GM19238 (cell line): ENCODE results near the gene C1orf146.
"Not testable (repeated sequence)": the region's sequence is repeated elsewhere in the genome, so short reads cannot be mapped to it uniquely, and the experiment has no call there.

Source experiments
- DNase-seq: peaks from one replicate; pipeline ENCODE4 v3.0.0; 2011; ENCODE audit warnings: low spot score; ENCODE audit not compliant: insufficient read length

C1orf146 gene

DNA sequence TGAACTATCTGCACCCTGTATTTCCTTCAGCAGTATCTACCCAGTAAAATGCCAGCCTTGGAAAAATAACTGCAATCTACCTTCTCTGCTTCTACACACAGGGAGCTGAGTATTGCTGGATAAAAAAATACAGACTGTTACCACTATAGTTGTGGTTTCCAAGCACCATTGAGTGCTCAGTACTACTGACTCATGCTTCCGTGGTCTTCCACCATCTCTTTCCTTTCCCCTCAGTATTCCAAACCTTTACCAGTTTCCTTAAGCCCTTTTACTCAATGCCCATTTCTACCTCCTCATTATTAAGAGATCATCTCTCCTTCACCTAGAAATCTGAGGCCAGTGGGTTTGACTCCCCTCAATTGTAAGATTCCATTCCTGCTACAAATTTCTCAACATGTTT lies 57.2 kb downstream of the C1orf146 start:
- DNase-seq = no peak

DNA sequence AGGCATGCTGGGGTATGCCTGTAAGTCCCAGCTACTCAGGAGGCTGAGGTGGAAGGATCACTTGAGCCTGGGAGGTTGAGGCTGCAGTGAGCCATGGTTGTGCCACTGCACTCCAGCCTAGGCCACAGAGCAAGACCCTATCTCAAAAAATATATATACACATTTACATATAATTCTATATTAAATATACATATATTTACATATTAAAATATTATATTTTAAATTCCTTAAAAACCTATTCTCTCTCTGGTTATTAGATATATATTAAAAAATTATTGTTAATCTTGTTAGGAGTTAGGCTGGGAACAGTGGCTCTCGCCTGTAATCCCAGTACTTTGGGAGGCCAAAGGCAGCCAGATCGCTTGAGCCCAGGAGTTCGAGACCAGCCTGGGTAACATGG lies 58.4 kb downstream of the C1orf146 start:
- no peak for DNase-seq

DNA sequence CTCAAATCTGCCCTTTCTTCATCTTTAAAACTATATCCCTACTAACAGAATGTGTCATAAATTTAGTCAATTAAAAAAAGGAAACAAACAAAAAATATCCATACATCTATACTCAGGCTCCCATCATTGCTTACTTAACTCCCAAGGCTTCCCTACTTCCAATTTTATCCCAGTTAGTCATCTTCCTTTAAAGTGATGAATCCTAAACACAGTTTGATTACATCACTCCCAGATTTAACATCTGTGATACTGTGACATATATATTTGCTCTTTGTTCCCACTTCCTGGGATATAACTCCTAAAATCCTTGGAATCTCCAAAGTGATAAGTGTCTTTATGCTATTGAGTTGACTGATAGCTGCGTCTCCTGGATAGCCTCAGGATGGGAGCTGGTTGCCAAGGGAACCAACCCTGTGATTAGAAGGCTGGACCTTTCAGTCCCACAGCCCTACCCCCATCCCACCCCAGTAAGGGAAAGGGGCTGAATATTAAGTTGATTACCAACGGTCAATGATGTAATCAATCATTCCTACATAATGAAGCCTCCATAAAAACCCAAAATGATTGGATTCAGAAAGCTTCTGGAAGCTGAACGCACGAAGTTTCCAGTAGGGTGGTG lies 59.5 kb downstream of the C1orf146 start:
- no peak for DNase-seq

DNA sequence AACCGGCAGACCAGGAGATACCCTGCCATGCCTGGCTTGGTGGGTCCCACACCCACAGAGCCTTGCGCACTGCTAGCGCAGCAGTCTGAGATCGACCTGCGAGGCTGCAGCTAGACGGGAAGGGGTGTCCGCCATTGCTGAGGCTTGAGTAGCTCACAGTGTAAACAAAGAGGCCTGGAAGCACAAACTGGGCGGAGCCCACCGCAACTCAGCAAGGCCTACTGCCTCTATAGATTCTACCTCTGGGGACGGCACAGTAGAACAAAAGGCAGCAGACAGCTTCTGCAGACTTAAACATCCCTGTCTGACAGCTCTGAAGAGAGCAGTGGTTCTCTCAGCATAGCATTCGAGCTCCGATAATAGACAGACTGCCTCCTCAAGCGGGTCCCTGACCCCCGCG lies 62.1 kb downstream of the C1orf146 start:
- not testable (repeated sequence) for DNase-seq

DNA sequence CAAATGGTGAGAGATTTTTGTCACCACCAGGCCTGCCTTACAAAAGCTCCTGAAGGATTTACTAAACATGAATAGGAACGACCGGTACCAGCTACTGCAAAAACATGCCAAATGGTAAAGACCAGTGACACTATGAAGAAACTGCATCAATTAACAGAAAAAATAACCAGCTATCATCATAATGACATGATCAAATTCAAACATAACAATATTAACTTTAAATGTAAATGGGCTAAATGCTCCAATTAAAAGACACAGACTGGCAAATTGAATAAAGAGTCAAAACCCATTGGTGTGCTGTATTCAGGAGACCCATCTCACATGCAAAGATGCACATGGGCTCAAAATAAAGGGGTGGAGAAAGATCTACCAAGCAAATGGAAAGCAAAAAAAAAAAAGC lies 63.7 kb downstream of the C1orf146 start:
- DNase-seq = not testable (repeated sequence)

DNA sequence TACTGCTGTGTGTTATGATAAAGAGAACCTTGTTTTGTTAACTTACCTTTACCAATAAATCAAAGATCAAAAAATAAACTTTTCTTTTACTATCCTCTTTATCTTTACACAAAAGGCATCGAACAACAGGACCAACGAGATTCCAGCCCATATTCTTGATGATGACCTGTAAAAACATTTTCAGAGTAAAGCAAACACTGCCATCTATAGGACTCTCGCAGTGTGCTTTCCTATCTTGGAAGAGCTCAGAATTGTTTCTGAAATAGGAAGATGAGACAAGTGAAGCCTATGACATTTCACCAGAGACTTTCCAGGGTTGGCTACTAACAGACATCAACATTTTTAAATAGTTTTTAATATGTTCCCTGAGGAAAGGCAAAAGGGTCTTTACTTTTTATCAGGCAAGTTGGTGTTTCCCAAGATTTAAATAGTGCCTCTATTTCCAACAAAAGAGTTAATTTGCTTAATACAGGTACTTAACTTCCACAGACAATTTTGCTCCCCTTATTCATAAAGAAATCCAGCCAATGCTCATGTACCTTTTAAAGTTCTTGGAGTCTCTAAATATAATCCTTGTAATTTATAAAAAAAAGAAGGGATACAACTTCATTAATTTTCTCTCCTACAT lies 73.8 kb downstream of the C1orf146 start:
- DNase-seq = no peak
